K562 (cell line): ENCODE results near the gene HIF1A. TPM values are rescaled to one million over a fixed set of nuclear protein-coding genes. Genes with fewer than 3 reads are reported as not detected.
"Not testable (repeated sequence)": the region's sequence is repeated elsewhere in the genome, so short reads cannot be mapped to it uniquely, and the experiment has no call there.

Experiments used
- ATAC-seq: fragments of 200-7000 bp; cut with Tn5 transposase; 3 replicates; pipeline ENCODE4 v1.9.1; 2020; ENCODE audit warnings: moderate library complexity
- BruUV-seq: library from RNA; stranded (reverse); fragments of 400-500 nt; replicated peaks from 2 replicates; lab custom pipeline; 2021; lab: Mats Ljungman, UMichigan
- CTCF ChIA-PET: fragments of 300-600 bp; formaldehyde crosslinking; extraction: SDS; loops from one replicate; lab custom pipeline; 2021; ENCODE audit warnings: low intra/inter-chr PET ratio; lab: Yijun Ruan, JAX
- POLR2A ChIA-PET: fragments of 300-600, 350-650 bp; sonication (Branson Sonifier 250); formaldehyde crosslinking; extraction: SDS; loops from one replicate; lab custom pipeline; 2021; ENCODE audit warnings: antibody characterized with exemption, inconsistent platforms; lab: Yijun Ruan, JAX
- DNase-seq, 4 experiments: peaks; one replicate each; pipeline versions ENCODE4 v3.0.0 to v3.0.0-alpha.2; 2011 to 2018; ENCODE audit warnings: low spot score in 3 of 4, mixed read lengths in 3 of 4; ENCODE audit errors: extremely low read depth in 1 of 4
- FAIRE-seq: peaks from 2 replicates; lab custom pipeline; 2011; peaks lifted over from hg19 to GRCh38; lab: Jason Lieb, UNC
- H2AFZ ChIP-seq: 2 replicates; pipeline ENCODE4 v1.6.0; 2011; ENCODE audit warnings: low read depth, low read length, control low read depth, inconsistent platforms
- H3K27ac ChIP-seq: fragments of 200-600 bp; 3 replicates; pipeline ENCODE4 v1.8.0; 2011; ENCODE audit warnings: low read depth, mild to moderate bottlenecking, control low read depth, inconsistent platforms, low read length, moderate library complexity, mixed read lengths; ENCODE audit errors: extremely low read depth
- H3K27me3 ChIP-seq, 2 experiments: fragments of 300-600 bp in 1 of 2; 2 replicates in 1 of 2; 3 replicates in 1 of 2; pipeline versions ENCODE4 v1.6.0 to v1.8.0; 2011; ENCODE audit warnings: inconsistent platforms in 2 of 2, low read length in 2 of 2, mild to moderate bottlenecking in 1 of 2, mixed read lengths in 1 of 2, moderate library complexity in 1 of 2; ENCODE audit not compliant: control insufficient read depth in 2 of 2, insufficient read depth in 2 of 2
- H3K36me3 ChIP-seq: fragments of 300-600 bp; 3 replicates; pipeline ENCODE4 v1.8.0; 2011; ENCODE audit warnings: mild to moderate bottlenecking, low read length, inconsistent platforms; ENCODE audit not compliant: control insufficient read depth, insufficient read depth
- H3K4me1 ChIP-seq, 2 experiments: fragments of 200-600 bp in 1 of 2; replicated peaks in 1 of 2; 2 replicates in 1 of 2; 3 replicates in 1 of 2; pipeline versions ENCODE4 v1.5.1 to v1.8.0; 2011; ENCODE audit warnings: inconsistent platforms in 2 of 2, low read length in 2 of 2, mild to moderate bottlenecking in 1 of 2, mixed read lengths in 1 of 2, moderate library complexity in 1 of 2; ENCODE audit not compliant: control insufficient read depth in 2 of 2, insufficient read depth in 2 of 2
- H3K4me2 ChIP-seq: 2 replicates; pipeline ENCODE4 v1.6.1; 2011; ENCODE audit warnings: low read length, control low read depth, inconsistent platforms, mixed read lengths; ENCODE audit not compliant: insufficient read depth
- H3K4me3 ChIP-seq: fragments of 200-600 bp; sonication (generic), shearing (Covaris generic); 2 replicates; pipeline ENCODE4 v1.5.1; 2016; ENCODE audit warnings: control low read depth, inconsistent platforms
- H3K79me2 ChIP-seq: fragments of 200-600 bp; 3 replicates; pipeline ENCODE4 v1.8.0; 2011; ENCODE audit warnings: low read length, inconsistent platforms; ENCODE audit not compliant: control insufficient read depth, insufficient read depth
- H3K9ac ChIP-seq, 2 experiments: 2 replicates each; pipeline versions ENCODE4 v1.6.0 to v1.6.1; 2011; ENCODE audit warnings: low read depth in 2 of 2, low read length in 2 of 2, control low read depth in 1 of 2, inconsistent platforms in 1 of 2, mild to moderate bottlenecking in 1 of 2, mixed read lengths in 1 of 2; ENCODE audit not compliant: insufficient read depth in 1 of 2
- H3K9me1 ChIP-seq: one replicate; pipeline ENCODE4 v1.6.0; 2011; ENCODE audit warnings: inconsistent platforms, mild to moderate bottlenecking, low read length, moderate library complexity; ENCODE audit not compliant: control insufficient read depth, insufficient read depth
- H3K9me3 ChIP-seq: replicated peaks from 2 replicates; pipeline ENCODE4 v1.5.1; 2011; ENCODE audit warnings: low read depth, low read length, inconsistent platforms; ENCODE audit not compliant: control insufficient read depth, insufficient read depth
- H4K20me1 ChIP-seq: replicated peaks from 2 replicates; pipeline ENCODE4 v1.6.1; 2011; ENCODE audit warnings: low read length, inconsistent platforms, mixed read lengths; ENCODE audit not compliant: control insufficient read depth, insufficient read depth
- ESRRA ChIP-seq: fragments of 450-650 bp; IDR thresholded peaks from 2 replicates; pipeline ENCODE4 v1.6.1; 2014; ENCODE audit warnings: low read depth, mild to moderate bottlenecking, moderate library complexity, borderline replicate concordance
- ETS2 ChIP-seq: IDR thresholded peaks from 2 replicates; pipeline ENCODE4 v1.6.1; 2016; ENCODE audit warnings: borderline replicate concordance, missing genetic modification characterization, mild to moderate bottlenecking, moderate library complexity, missing compliant biosample characterization; ENCODE audit not compliant: poor library complexity, severe bottlenecking
- RFX7 ChIP-seq: fragments of 250-450 bp; sonication (Bioruptor Pico); IDR thresholded peaks from 2 replicates; pipeline ENCODE4 v1.5.1; 2021; ENCODE audit warnings: mild to moderate bottlenecking
- SRSF7 ChIP-seq: fragments of 200-400 bp; formaldehyde crosslinking; optimal IDR thresholded peaks from 2 replicates; pipeline ENCODE3; 2017; ENCODE audit warnings: mild to moderate bottlenecking, low read depth, low read length
- ZBTB5 ChIP-seq: fragments of 450-650 bp; IDR thresholded peaks from 2 replicates; pipeline ENCODE4 v1.6.1; 2017; ENCODE audit warnings: antibody characterized with exemption
- ZBTB8A ChIP-seq: fragments of 450-650 bp; IDR thresholded peaks from 2 replicates; pipeline ENCODE4 v1.6.1; 2018; ENCODE audit warnings: mild to moderate bottlenecking, moderate library complexity; ENCODE audit not compliant: partially characterized antibody
- ZNF830 ChIP-seq: fragments of 250-450 bp; sonication (Bioruptor Pico); IDR thresholded peaks from 2 replicates; pipeline ENCODE4 v1.5.0; 2021; ENCODE audit warnings: mild to moderate bottlenecking
- WGBS: fragments of 100-300 bp; shearing (Covaris generic); methylation state at CpG from one replicate; pipeline ENCODE4 v1.1.6; 2016; ENCODE audit warnings: low coverage, mixed read lengths; ENCODE audit not compliant: insufficient coverage; ENCODE audit errors: missing lambda C conversion rate; 5-methylcytosine and 5-hydroxymethylcytosine counted together
- in situ Hi-C: fragments of 300-500 bp; cut with MboI; formaldehyde crosslinking; loops from 4 replicates; pipeline ENCODE4 v1.15.0; 2018; ENCODE audit warnings: inconsistent platforms, mixed read lengths
- intact Hi-C: fragments of 100-400 bp; cut with micrococcal nuclease; formaldehyde crosslinking; loops from 2 replicates; pipeline ENCODE4 v1.14.2; 2022
- polyA plus RNA-seq, 8 experiments: library from polyadenylated mRNA; depleted of rRNA in 4 of 8; stranded (reverse) in 5 of 8; unstranded in 3 of 8; fragments of >200 nt; fragmentation: Nextera tagmentation in 2 of 8; fragmentation: Illumina TruSeq in 1 of 8; extraction: Ambion mirVana in 2 of 8; extraction: Trizol in 1 of 8; gene quantifications; 2 replicates each; pipeline versions ENCODE4 v1.2.1 to v1.2.3, GENCODE V29; 2011 to 2014; ENCODE audit warnings: inconsistent platforms in 1 of 8, missing spikeins in 1 of 8
- total RNA-seq, 7 experiments: library from RNA; depleted of rRNA in 6 of 7; stranded (reverse); fragments of >200 nt in 6 of 7; fragmentation: Illumina TruSeq in 2 of 7; extraction: Trizol in 2 of 7; gene quantifications; 2 replicates each; pipeline versions ENCODE4 v1.2.1 to v1.2.3, GENCODE V29; 2011 to 2021; ENCODE audit warnings: low replicate concordance in 1 of 7
- TF ChIP-seq, protein P1 (sequence below), 2 experiments: fragments of 450-650 bp in 1 of 2; sonication (generic) in 1 of 2; formaldehyde crosslinking in 1 of 2; IDR thresholded peaks; 2 replicates each; pipeline versions ENCODE4 v1.7.1 to v1.9.0; 2016 to 2022; ENCODE audit warnings: inconsistent platforms in 1 of 2, mild to moderate bottlenecking in 1 of 2, missing genetic modification reagents in 1 of 2

HIF1A gene
- total and polyA plus RNA-seq, 9 of the 15 experiments (the other 6 are each of a cell fraction or from before 2014, with no cell fraction given) = 5.9 to 35.3 (median 24.2) TPM

GRCh38 chr14:61656341-61656740 lies 39.0 kb upstream of the HIF1A start (continued):
- TF ChIP-seq, protein P1, sequence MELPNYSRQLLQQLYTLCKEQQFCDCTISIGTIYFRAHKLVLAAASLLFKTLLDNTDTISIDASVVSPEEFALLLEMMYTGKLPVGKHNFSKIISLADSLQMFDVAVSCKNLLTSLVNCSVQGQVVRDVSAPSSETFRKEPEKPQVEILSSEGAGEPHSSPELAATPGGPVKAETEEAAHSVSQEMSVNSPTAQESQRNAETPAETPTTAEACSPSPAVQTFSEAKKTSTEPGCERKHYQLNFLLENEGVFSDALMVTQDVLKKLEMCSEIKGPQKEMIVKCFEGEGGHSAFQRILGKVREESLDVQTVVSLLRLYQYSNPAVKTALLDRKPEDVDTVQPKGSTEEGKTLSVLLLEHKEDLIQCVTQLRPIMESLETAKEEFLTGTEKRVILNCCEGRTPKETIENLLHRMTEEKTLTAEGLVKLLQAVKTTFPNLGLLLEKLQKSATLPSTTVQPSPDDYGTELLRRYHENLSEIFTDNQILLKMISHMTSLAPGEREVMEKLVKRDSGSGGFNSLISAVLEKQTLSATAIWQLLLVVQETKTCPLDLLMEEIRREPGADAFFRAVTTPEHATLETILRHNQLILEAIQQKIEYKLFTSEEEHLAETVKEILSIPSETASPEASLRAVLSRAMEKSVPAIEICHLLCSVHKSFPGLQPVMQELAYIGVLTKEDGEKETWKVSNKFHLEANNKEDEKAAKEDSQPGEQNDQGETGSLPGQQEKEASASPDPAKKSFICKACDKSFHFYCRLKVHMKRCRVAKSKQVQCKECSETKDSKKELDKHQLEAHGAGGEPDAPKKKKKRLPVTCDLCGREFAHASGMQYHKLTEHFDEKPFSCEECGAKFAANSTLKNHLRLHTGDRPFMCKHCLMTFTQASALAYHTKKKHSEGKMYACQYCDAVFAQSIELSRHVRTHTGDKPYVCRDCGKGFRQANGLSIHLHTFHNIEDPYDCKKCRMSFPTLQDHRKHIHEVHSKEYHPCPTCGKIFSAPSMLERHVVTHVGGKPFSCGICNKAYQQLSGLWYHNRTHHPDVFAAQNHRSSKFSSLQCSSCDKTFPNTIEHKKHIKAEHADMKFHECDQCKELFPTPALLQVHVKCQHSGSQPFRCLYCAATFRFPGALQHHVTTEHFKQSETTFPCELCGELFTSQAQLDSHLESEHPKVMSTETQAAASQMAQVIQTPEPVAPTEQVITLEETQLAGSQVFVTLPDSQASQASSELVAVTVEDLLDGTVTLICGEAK (IDR thresholded peaks at IDR 0.05) = no peak
- TF ChIP-seq, protein P1 (CRISPR knock-in tag; IDR thresholded peaks at IDR 0.05) = no peak
- no peak for TF ChIP-seq SRSF7
- TF ChIP-seq ZBTB8A = no peak
- no peak for TF ChIP-seq RFX7
- no peak for TF ChIP-seq ZBTB5
- TF ChIP-seq ESRRA = no peak
- no peak for TF ChIP-seq ETS2 (tag)
- no peak for TF ChIP-seq ZNF830 (CRISPR knock-in tag)

- H3K4me3 ChIP-seq, H3K36me3 ChIP-seq, H3K9me3 ChIP-seq, H2AFZ ChIP-seq, H3K9ac ChIP-seq, FAIRE-seq, DNase-seq, CTCF ChIA-PET, H3K27ac ChIP-seq, H3K79me2 ChIP-seq, H3K4me1 ChIP-seq, H3K9me1 ChIP-seq, BruUV-seq, H4K20me1 ChIP-seq, intact Hi-C loops, ATAC-seq, in situ Hi-C loops, H3K27me3 ChIP-seq, H3K4me2 ChIP-seq, POLR2A ChIA-PET: not testable (repeated sequence)
- no CpG with 5 or more reads among the region's 3 CpGs for WGBS
Measured at GRCh38 chr14:61658111-61658510, 37.2 kb upstream of the HIF1A start.
